Measurements from ENCODE around the gene CLRN2.

The CLRN2 gene

DNA sequence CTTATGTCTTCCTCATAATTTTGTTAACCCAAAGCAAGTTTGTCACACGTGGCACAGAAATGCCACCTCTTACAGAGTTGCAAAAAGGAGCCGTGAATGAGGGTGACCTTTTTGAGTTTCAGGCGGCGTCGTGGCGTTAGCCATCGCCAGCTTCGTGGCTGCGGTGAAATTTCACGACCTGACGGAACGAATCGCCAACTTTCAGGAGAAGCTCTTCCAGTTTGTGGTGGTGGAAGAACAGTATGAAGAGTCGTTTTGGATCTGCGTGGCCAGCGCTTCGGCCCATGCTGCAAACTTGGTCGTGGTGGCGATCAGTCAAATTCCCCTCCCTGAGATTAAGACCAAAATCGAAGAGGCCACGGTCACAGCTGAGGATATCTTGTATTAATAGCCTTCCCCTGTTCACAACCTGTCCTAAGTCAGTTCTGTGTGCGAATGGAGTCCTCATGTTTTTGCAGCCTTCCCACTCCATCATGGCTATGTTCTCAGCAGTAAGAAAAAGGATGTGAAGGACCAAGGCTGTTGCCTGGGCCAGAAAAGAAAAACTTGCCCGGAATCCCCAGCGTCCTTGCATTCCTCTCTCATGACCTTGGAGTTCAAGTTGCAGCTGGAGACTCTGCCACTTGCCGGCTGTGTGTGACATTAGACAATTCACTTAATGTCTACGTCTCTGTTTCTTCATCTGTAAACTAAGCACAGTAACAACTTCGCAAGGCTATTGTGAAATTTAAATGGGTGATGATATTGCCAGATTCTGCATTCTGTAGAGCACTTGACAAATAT lies 11.9 kb downstream of the CLRN2 start (continued):
- TF ChIP-seq, protein P1, sequence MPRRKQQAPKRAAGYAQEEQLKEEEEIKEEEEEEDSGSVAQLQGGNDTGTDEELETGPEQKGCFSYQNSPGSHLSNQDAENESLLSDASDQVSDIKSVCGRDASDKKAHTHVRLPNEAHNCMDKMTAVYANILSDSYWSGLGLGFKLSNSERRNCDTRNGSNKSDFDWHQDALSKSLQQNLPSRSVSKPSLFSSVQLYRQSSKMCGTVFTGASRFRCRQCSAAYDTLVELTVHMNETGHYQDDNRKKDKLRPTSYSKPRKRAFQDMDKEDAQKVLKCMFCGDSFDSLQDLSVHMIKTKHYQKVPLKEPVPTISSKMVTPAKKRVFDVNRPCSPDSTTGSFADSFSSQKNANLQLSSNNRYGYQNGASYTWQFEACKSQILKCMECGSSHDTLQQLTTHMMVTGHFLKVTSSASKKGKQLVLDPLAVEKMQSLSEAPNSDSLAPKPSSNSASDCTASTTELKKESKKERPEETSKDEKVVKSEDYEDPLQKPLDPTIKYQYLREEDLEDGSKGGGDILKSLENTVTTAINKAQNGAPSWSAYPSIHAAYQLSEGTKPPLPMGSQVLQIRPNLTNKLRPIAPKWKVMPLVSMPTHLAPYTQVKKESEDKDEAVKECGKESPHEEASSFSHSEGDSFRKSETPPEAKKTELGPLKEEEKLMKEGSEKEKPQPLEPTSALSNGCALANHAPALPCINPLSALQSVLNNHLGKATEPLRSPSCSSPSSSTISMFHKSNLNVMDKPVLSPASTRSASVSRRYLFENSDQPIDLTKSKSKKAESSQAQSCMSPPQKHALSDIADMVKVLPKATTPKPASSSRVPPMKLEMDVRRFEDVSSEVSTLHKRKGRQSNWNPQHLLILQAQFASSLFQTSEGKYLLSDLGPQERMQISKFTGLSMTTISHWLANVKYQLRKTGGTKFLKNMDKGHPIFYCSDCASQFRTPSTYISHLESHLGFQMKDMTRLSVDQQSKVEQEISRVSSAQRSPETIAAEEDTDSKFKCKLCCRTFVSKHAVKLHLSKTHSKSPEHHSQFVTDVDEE (CRISPR knock-in tag; IDR thresholded peaks at IDR 0.05), result no peak

GRCh38 chr4:17528551-17529165 lies 13.7 kb downstream of the CLRN2 start:
- TF ChIP-seq, protein P1 (CRISPR knock-in tag; IDR thresholded peaks at IDR 0.05), result no peak
- no peak for TF ChIP-seq PPARA (CRISPR knock-in tag; IDR thresholded peaks at IDR 0.05; ENCODE audit: borderline replicate concordance)
- TF ChIP-seq ESRRG (CRISPR knock-in tag; IDR thresholded peaks at IDR 0.05), result no peak
- TF ChIP-seq CSDC2 (CRISPR knock-in tag; IDR thresholded peaks at IDR 0.05), result no peak
- no peak for TF ChIP-seq ARNTL (CRISPR knock-in tag; IDR thresholded peaks at IDR 0.05; ENCODE audit: borderline replicate concordance, low read depth)
- TF ChIP-seq SNAI2 (CRISPR knock-in tag; IDR thresholded peaks at IDR 0.05), result no peak
- TF ChIP-seq CSRNP3 (CRISPR knock-in tag; IDR thresholded peaks at IDR 0.05), result no peak
- no peak for TF ChIP-seq ZNF8 (CRISPR knock-in tag; IDR thresholded peaks at IDR 0.05)
- no peak for TF ChIP-seq CREB5 (CRISPR knock-in tag; IDR thresholded peaks at IDR 0.05; ENCODE audit: low read depth)
- no peak for TF ChIP-seq ZNF70 (CRISPR knock-in tag; IDR thresholded peaks at IDR 0.05)
- ATAC-seq, result no peak

DNA sequence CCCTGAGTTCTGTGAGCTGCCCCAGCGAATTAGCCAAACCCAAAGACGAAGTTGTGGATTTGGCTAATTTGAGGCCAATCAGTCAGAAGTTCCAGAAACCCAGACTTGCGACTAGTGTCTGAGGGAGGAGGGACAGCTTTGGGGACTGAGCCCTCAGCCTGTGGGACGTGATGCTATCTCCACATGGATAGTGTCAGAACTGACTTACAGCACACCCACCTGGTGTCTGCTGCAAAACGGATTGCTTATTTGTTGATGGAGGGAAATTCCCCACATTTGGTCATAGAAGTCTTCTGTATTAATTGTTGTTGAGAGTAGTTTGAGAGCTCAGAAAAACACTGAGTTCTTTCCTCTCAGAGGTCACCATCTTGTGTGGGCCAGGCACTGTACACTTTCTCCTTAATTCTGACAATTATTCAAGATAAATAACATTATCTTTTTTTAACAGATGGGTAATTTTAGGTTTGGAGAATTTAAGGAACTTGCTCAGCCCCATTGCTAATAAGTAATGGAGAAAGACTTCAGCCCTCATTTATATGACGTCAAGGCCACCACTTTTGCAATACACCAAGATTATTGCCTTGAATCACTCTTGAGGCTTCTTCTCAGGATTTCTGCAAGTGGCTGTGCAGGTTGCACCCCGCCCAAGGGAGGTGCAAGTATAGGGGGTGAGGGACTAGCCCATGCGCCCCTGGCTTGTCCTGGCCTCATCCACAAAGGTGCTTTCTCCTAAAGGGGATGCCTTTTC lies 16.7 kb downstream of the CLRN2 start:
- ATAC-seq, result no peak
- TF ChIP-seq ZFP3 (CRISPR knock-in tag; IDR thresholded peaks at IDR 0.05) (no peak), CSDC2 (CRISPR knock-in tag; IDR thresholded peaks at IDR 0.05) (no peak), GLIS3 (CRISPR knock-in tag; IDR thresholded peaks at IDR 0.05) (no peak), ARNTL (CRISPR knock-in tag; IDR thresholded peaks at IDR 0.05; ENCODE audit: borderline replicate concordance, low read depth) (no peak), PPARA (CRISPR knock-in tag; IDR thresholded peaks at IDR 0.05; ENCODE audit: borderline replicate concordance) (no peak), ZC3H10 (CRISPR knock-in tag; IDR thresholded peaks at IDR 0.05) (no peak), ZNF8 (CRISPR knock-in tag; IDR thresholded peaks at IDR 0.05) (no peak), POU6F1 (CRISPR knock-in tag; IDR thresholded peaks at IDR 0.05; ENCODE audit: borderline replicate concordance, low read depth) (no peak), OSR1 (CRISPR knock-in tag; IDR thresholded peaks at IDR 0.05) (no peak), CREB5 (CRISPR knock-in tag; IDR thresholded peaks at IDR 0.05; ENCODE audit: low read depth) (no peak), BACH2 (CRISPR knock-in tag; IDR thresholded peaks at IDR 0.05; ENCODE audit: borderline replicate concordance) (no peak)
- TF ChIP-seq, protein P1 (CRISPR knock-in tag; IDR thresholded peaks at IDR 0.05), result no peak
